Neural cell (in vitro differentiated cells): ENCODE data around the gene DYNC1I2. TPM values are rescaled to one million over a fixed set of nuclear protein-coding genes. Genes with fewer than 3 reads are reported as not detected.
"Not testable (repeated sequence)": the region's sequence is repeated elsewhere in the genome, so short reads cannot be mapped to it uniquely, and the experiment has no call there.

Source experiments
- H2AFZ ChIP-seq: fragments of 200-600, 300-800 bp; sonication (generic), shearing (Covaris generic); 2 replicates; pipeline ENCODE4 v1.6.0; 2014; ENCODE audit warnings: low read depth, mild to moderate bottlenecking, antibody characterized with exemption, low read length, moderate library complexity
- H3F3A ChIP-seq: fragments of 200-600 bp; shearing (Covaris generic); 2 replicates; pipeline ENCODE4 v1.6.1; 2016; ENCODE audit warnings: mild to moderate bottlenecking, moderate library complexity, mixed read lengths, antibody characterized with exemption, low read length; ENCODE audit not compliant: insufficient read depth, poor library complexity, severe bottlenecking
- H3K27ac ChIP-seq: fragments of 200-600, 300-800 bp; sonication (generic), shearing (Covaris generic); 2 replicates; pipeline ENCODE4 v1.5.1; 2014; ENCODE audit warnings: mild to moderate bottlenecking, low read length, moderate library complexity
- H3K27me3 ChIP-seq: fragments of 300-800, 200-600 bp; sonication (generic), shearing (Covaris generic); 2 replicates; pipeline ENCODE4 v1.6.0; 2014; ENCODE audit warnings: mild to moderate bottlenecking, low read depth, low read length, moderate library complexity; ENCODE audit not compliant: insufficient read depth
- H3K36me3 ChIP-seq: fragments of 300-800, 200-600 bp; sonication (generic), shearing (Covaris generic); 2 replicates; pipeline ENCODE4 v1.5.1; 2014; ENCODE audit warnings: mild to moderate bottlenecking, antibody characterized with exemption, low read length, moderate library complexity; ENCODE audit not compliant: insufficient read depth
- H3K4me2 ChIP-seq: fragments of 300-800, 200-600 bp; sonication (generic), shearing (Covaris generic); 2 replicates; pipeline ENCODE4 v1.6.0; 2014; ENCODE audit warnings: mild to moderate bottlenecking, low read length
- H3K4me3 ChIP-seq: fragments of 300-800, 200-600 bp; sonication (generic), shearing (Covaris generic); 2 replicates; pipeline ENCODE4 v1.5.1; 2014; ENCODE audit warnings: mild to moderate bottlenecking, low read length, moderate library complexity
- H3K79me2 ChIP-seq: fragments of 200-600 bp; shearing (Covaris generic); replicated peaks from 2 replicates; pipeline ENCODE4 v1.6.0; 2014; ENCODE audit warnings: mild to moderate bottlenecking, low read length, moderate library complexity; ENCODE audit not compliant: insufficient read depth
- H3K9ac ChIP-seq: fragments of 300-800, 200-600 bp; sonication (generic), shearing (Covaris generic); 2 replicates; pipeline ENCODE4 v1.6.1; 2016; ENCODE audit warnings: mild to moderate bottlenecking, low read length, mixed read lengths
- H3K9me2 ChIP-seq: fragments of 200-600 bp; shearing (Covaris generic); 2 replicates; pipeline ENCODE4 v1.6.1; 2016; ENCODE audit warnings: mild to moderate bottlenecking, low read length, mixed read lengths; ENCODE audit not compliant: insufficient read depth
- H3K9me3 ChIP-seq: fragments of 200-600, 300-800 bp; sonication (generic), shearing (Covaris generic); 2 replicates; pipeline ENCODE4 v1.6.1; 2016; ENCODE audit warnings: mild to moderate bottlenecking, mixed run types, low read length, moderate library complexity, mixed read lengths
- H4K20me1 ChIP-seq: fragments of 200-600 bp; shearing (Covaris generic); 2 replicates; pipeline ENCODE4 v1.6.1; 2016; ENCODE audit warnings: mild to moderate bottlenecking, mixed run types; ENCODE audit not compliant: insufficient read depth
- EP300 ChIP-seq: fragments of 450-650 bp; conservative IDR thresholded peaks from 2 replicates; pipeline ENCODE4 v1.6.1; 2014; ENCODE audit warnings: antibody characterized with exemption, mild to moderate bottlenecking, moderate library complexity; ENCODE audit not compliant: poor library complexity, severe bottlenecking
- EZH2 ChIP-seq: fragments of 200-600, 300-800 bp; shearing (Covaris generic), sonication (generic); IDR thresholded peaks from 2 replicates; pipeline ENCODE4 v1.6.1; 2014; ENCODE audit warnings: antibody characterized with exemption, low read length, borderline replicate concordance, mild to moderate bottlenecking; ENCODE audit not compliant: insufficient read depth, poor library complexity, severe bottlenecking
- MXI1 ChIP-seq: fragments of 450-650 bp; conservative IDR thresholded peaks from 2 replicates; pipeline ENCODE4 v1.6.1; 2014; ENCODE audit warnings: antibody characterized with exemption, mild to moderate bottlenecking; ENCODE audit not compliant: poor library complexity, severe bottlenecking
- POLR2AphosphoS5 ChIP-seq: IDR thresholded peaks from 2 replicates; pipeline ENCODE4 v1.6.1; 2012
- RAD21 ChIP-seq: fragments of 450-650 bp; conservative IDR thresholded peaks from 2 replicates; pipeline ENCODE4 v1.6.1; 2014; ENCODE audit warnings: antibody characterized with exemption, mild to moderate bottlenecking, moderate library complexity
- SMC3 ChIP-seq: fragments of 450-650 bp; conservative IDR thresholded peaks from 2 replicates; pipeline ENCODE4 v1.6.1; 2014; ENCODE audit warnings: antibody characterized with exemption, mild to moderate bottlenecking, moderate library complexity; ENCODE audit not compliant: poor library complexity
- TAF1 ChIP-seq: IDR thresholded peaks from 2 replicates; pipeline ENCODE4 v1.6.1; 2012; ENCODE audit warnings: low read depth
- polyA plus RNA-seq: library from polyadenylated mRNA; depleted of rRNA; stranded (reverse); fragments of >200 nt; gene quantifications from 2 replicates; pipeline ENCODE4 v1.2.3, GENCODE V29; 2014
- TF ChIP-seq, protein P1 (sequence below): IDR thresholded peaks from 2 replicates; pipeline ENCODE4 v1.6.1; 2012; ENCODE audit warnings: borderline replicate concordance
- TF ChIP-seq, protein P2 (sequence below): fragments of 450-650 bp; IDR thresholded peaks from 2 replicates; pipeline ENCODE4 v1.5.1; 2014; ENCODE audit warnings: antibody characterized with exemption, mild to moderate bottlenecking, moderate library complexity; ENCODE audit not compliant: poor library complexity, severe bottlenecking

DYNC1I2 gene
- polyA plus RNA-seq, 1 donor from 2014 or later, result 561 TPM

DNA sequence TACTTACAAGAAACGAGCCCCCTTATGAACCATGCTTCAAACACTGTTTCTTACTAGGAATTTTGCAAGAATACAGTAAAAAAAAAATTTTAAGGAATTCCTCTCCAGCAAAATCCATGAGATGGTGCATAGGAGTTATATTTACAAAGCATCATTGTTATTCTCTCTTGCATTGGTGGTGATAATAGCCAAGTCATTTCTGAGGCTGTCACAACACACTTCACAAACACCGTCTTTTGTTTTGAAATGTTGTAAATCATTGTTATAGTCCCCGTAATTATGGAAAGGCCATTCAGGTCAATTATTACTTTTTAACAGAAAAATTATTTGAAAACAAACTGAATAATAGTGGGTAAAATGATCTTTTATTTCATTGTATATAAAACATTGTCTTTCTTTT lies 60.1 kb downstream of the DYNC1I2 start:
- Histone ChIP-seq H3K4me2 (no peak overlapping the region), H3K79me2 (peaks cover 8% of the 10 kb centered on the region), H3K27ac (no peak overlapping the region), H3K27me3 (no peaks in the 10 kb centered on the region), H3K36me3 (peaks cover 18% of the 10 kb centered on the region), H3K9me2 (no peaks in the 10 kb centered on the region), H3K4me3 (no peak overlapping the region), H4K20me1 (no peaks in the 10 kb centered on the region), H3K9ac (no peak overlapping the region), H2AFZ (no peak overlapping the region), H3F3A (no peaks in the 10 kb centered on the region), H3K9me3 (no peaks in the 10 kb centered on the region)
- TF ChIP-seq, protein P1, sequence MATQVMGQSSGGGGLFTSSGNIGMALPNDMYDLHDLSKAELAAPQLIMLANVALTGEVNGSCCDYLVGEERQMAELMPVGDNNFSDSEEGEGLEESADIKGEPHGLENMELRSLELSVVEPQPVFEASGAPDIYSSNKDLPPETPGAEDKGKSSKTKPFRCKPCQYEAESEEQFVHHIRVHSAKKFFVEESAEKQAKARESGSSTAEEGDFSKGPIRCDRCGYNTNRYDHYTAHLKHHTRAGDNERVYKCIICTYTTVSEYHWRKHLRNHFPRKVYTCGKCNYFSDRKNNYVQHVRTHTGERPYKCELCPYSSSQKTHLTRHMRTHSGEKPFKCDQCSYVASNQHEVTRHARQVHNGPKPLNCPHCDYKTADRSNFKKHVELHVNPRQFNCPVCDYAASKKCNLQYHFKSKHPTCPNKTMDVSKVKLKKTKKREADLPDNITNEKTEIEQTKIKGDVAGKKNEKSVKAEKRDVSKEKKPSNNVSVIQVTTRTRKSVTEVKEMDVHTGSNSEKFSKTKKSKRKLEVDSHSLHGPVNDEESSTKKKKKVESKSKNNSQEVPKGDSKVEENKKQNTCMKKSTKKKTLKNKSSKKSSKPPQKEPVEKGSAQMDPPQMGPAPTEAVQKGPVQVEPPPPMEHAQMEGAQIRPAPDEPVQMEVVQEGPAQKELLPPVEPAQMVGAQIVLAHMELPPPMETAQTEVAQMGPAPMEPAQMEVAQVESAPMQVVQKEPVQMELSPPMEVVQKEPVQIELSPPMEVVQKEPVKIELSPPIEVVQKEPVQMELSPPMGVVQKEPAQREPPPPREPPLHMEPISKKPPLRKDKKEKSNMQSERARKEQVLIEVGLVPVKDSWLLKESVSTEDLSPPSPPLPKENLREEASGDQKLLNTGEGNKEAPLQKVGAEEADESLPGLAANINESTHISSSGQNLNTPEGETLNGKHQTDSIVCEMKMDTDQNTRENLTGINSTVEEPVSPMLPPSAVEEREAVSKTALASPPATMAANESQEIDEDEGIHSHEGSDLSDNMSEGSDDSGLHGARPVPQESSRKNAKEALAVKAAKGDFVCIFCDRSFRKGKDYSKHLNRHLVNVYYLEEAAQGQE, result no peak
- TF ChIP-seq TAF1 (no peak), EZH2 (no peak), POLR2AphosphoS5 (no peak), EP300 (no peak), SMC3 (no peak), MXI1 (no peak), RAD21 (no peak)
- TF ChIP-seq, protein P2, sequence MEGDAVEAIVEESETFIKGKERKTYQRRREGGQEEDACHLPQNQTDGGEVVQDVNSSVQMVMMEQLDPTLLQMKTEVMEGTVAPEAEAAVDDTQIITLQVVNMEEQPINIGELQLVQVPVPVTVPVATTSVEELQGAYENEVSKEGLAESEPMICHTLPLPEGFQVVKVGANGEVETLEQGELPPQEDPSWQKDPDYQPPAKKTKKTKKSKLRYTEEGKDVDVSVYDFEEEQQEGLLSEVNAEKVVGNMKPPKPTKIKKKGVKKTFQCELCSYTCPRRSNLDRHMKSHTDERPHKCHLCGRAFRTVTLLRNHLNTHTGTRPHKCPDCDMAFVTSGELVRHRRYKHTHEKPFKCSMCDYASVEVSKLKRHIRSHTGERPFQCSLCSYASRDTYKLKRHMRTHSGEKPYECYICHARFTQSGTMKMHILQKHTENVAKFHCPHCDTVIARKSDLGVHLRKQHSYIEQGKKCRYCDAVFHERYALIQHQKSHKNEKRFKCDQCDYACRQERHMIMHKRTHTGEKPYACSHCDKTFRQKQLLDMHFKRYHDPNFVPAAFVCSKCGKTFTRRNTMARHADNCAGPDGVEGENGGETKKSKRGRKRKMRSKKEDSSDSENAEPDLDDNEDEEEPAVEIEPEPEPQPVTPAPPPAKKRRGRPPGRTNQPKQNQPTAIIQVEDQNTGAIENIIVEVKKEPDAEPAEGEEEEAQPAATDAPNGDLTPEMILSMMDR, result no peak

DNA sequence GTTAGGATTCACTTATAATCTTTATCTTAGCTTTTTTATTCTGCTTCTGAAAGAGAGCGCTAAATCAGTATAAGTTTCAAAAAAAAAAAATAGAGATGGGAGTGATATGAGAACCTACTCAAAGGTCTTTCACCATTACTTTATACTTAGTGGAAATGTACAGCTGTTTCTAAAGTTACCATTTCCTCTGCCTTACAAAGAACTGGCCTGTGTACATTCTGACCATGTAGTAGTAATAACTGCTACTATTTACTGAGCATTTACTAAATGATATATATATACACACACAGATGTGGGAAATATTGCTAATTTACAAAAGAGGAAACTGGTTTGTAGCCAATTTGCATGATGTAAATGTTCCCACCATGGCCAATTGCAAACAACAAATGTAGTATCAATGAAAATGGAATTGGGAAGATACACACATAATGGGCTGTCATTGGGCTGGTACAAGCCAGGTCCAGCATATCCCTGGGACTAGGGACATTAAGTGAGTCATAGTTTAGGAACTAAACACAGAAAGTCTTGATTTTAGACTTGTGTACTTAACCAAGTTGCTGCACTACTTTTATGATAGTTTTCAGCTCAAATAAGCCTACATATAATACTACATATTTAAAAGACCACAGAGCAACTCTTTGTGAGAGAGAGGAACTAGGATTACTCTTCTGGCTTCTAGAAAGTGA lies 67.1 kb downstream of the DYNC1I2 start:
- Histone ChIP-seq H2AFZ (no peak overlapping the region), H3K79me2 (no peaks in the 10 kb centered on the region), H3K4me3 (no peak overlapping the region), H3K9ac (no peak overlapping the region), H3K27ac (no peak overlapping the region), H3K9me2 (no peaks in the 10 kb centered on the region), H3F3A (no peaks in the 10 kb centered on the region), H3K9me3 (no peaks in the 10 kb centered on the region), H3K27me3 (no peaks in the 10 kb centered on the region), H4K20me1 (no peaks in the 10 kb centered on the region), H3K36me3 (peaks cover 7% of the 10 kb centered on the region), H3K4me2 (no peak overlapping the region)
- TF ChIP-seq, protein P2, result no peak
- TF ChIP-seq POLR2AphosphoS5 (no peak), MXI1 (no peak), SMC3 (no peak), EZH2 (no peak), EP300 (no peak), TAF1 (no peak), RAD21 (no peak)
- TF ChIP-seq, protein P1, result no peak

DNA sequence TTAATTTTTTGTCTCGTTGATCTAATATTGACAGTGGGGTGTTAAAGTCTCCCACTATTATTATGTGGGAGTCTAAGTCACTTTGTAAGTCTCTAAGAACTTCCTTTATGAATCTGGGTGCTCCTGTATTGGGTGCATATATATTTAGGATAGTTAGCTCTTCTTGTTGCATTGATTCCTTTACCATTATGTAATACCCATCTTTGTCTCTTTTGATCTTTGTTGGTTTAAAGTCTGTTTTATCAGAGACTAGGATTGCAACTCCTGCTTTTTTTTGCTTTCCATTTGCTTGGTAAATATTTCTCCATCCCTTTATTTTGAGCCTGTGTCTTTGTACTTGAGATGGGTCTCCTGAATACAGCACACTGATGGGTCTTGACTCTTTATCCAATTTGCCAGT lies 71.5 kb downstream of the DYNC1I2 start:
- not testable (repeated sequence) for H3K27ac ChIP-seq, H3K9me2 ChIP-seq, H3K27me3 ChIP-seq, H3K4me3 ChIP-seq, H4K20me1 ChIP-seq, H3K9me3 ChIP-seq, H3K36me3 ChIP-seq, H3K9ac ChIP-seq, H3F3A ChIP-seq, H2AFZ ChIP-seq, H3K79me2 ChIP-seq, H3K4me2 ChIP-seq
